ENCODE results near the gene SLC25A5.

Gene SLC25A5

DNA sequence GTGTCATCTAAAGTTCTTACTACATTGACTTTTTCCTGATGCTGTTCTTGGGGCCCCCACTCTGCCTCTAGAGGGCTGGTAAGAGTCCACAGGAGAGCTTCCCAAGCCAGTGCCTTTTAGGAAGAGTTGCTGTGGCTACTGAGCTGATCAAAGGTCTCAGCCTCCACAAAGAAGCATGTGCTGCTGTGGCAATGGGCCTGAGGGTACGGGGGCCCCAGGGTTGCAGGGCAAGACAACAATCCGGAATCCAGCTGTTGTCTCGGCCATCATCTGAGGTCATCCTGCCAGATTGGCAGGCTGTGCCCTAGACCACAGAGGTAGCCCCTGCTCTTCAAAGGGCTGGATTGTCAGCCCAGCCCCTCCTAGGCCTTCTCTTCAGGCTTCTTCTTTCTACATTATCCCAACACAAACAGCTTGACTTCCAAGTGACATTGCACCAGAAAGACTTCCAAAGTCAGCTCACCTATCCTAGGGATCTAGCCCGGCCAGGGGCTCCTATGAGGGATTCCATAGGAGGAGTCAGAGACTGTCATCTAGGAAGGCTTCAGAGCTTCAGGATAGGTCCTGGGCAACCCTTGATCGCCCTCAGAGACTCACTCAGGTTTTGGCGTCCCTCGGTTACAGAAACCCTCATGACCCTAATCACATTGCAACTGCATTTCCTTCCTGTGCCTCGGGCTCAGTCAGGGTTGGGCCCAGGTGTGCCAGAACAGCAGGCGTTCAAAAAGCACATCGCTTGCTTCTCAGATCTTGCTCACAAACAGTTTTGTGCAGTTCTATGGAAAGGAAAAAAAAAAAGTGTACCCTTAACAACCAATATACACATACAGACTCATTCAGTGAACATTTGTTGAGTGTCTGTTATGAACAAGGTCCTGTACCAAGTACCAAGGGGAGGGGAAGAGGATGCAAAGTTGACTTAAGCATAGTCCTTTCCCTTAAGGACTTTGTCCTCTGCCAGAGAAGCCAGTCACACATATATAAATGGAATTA lies 27.8 kb downstream of the SLC25A5 start (continued):
- TF ChIP-seq ZNF692 (tag by site-specific recombination; IDR thresholded peaks at IDR 0.05) = no peak
- TF ChIP-seq, protein P1, sequence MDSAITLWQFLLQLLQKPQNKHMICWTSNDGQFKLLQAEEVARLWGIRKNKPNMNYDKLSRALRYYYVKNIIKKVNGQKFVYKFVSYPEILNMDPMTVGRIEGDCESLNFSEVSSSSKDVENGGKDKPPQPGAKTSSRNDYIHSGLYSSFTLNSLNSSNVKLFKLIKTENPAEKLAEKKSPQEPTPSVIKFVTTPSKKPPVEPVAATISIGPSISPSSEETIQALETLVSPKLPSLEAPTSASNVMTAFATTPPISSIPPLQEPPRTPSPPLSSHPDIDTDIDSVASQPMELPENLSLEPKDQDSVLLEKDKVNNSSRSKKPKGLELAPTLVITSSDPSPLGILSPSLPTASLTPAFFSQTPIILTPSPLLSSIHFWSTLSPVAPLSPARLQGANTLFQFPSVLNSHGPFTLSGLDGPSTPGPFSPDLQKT (IDR thresholded peaks at IDR 0.05; ENCODE audit: borderline replicate concordance, low read depth, low read length) = no peak
- TF ChIP-seq ZNF548 (tag by site-specific recombination; IDR thresholded peaks at IDR 0.05) = no peak
- no peak for TF ChIP-seq ZNF416 (tag by site-specific recombination; IDR thresholded peaks at IDR 0.05)
- TF ChIP-seq, protein P2, sequence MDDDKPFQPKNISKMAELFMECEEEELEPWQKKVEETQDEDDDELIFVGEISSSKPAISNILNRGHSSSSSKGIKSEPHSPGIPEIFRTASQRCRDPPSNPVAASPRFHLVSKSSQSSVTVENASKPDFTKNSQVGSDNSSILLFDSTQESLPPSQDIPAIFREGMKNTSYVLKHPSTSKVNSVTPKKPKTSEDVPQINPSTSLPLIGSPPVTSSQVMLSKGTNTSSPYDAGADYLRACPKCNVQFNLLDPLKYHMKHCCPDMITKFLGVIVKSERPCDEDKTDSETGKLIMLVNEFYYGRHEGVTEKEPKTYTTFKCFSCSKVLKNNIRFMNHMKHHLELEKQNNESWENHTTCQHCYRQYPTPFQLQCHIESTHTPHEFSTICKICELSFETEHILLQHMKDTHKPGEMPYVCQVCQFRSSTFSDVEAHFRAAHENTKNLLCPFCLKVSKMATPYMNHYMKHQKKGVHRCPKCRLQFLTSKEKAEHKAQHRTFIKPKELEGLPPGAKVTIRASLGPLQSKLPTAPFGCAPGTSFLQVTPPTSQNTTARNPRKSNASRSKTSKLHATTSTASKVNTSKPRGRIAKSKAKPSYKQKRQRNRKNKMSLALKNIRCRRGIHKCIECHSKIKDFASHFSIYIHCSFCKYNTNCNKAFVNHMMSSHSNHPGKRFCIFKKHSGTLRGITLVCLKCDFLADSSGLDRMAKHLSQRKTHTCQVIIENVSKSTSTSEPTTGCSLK (tag by site-specific recombination; IDR thresholded peaks at IDR 0.05) = no peak
- no peak for TF ChIP-seq SALL2 (tag by site-specific recombination; IDR thresholded peaks at IDR 0.05; ENCODE audit: borderline replicate concordance)
- no peak for TF ChIP-seq PRDM1 (tag by site-specific recombination; IDR thresholded peaks at IDR 0.05)
- TF ChIP-seq, protein P3, sequence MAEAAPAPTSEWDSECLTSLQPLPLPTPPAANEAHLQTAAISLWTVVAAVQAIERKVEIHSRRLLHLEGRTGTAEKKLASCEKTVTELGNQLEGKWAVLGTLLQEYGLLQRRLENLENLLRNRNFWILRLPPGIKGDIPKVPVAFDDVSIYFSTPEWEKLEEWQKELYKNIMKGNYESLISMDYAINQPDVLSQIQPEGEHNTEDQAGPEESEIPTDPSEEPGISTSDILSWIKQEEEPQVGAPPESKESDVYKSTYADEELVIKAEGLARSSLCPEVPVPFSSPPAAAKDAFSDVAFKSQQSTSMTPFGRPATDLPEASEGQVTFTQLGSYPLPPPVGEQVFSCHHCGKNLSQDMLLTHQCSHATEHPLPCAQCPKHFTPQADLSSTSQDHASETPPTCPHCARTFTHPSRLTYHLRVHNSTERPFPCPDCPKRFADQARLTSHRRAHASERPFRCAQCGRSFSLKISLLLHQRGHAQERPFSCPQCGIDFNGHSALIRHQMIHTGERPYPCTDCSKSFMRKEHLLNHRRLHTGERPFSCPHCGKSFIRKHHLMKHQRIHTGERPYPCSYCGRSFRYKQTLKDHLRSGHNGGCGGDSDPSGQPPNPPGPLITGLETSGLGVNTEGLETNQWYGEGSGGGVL (tag by site-specific recombination; IDR thresholded peaks at IDR 0.05) = no peak
- no peak for TF ChIP-seq ZNF791 (tag by site-specific recombination; IDR thresholded peaks at IDR 0.05)
- no peak for TF ChIP-seq ZFHX2 (tag by site-specific recombination; conservative IDR thresholded peaks at IDR 0.05)
- TF ChIP-seq ZSCAN16 (tag by site-specific recombination; IDR thresholded peaks at IDR 0.05) = no peak
- no peak for TF ChIP-seq ZNF623 (tag by site-specific recombination; IDR thresholded peaks at IDR 0.05)
- TF ChIP-seq REPIN1 (tag by site-specific recombination; IDR thresholded peaks at IDR 0.05; ENCODE audit: low read depth) = no peak

- H3K4me1 ChIP-seq (ENCODE audit: control insufficient read depth, insufficient read depth, low read length) = no peaks in the 10 kb centered on the region
- CTCF ChIA-PET = interaction anchor here (0.7 to 2.7 kb wide), 4 partner anchors 10 to 870 kb away, joined by 4 to 13 read pairs (median 4); no protein-coding TSS in a partner anchor
- POLR2A ChIA-PET = no interaction called here
- no peak overlapping the region for H3K4me3 ChIP-seq (ENCODE audit: low read depth, low read length)
- H3K36me3 ChIP-seq (ENCODE audit: control insufficient read depth in 2 of 2, insufficient read depth in 1 of 2, low read length in 2 of 2) = no peaks in the 10 kb centered on the region
- H3K27ac ChIP-seq (ENCODE audit: extremely low read depth, low read depth, low read length) = no peak overlapping the region
- H3K9me3 ChIP-seq (ENCODE audit: control insufficient read depth, insufficient read depth, low read depth, low read length) = no peaks in the 10 kb centered on the region
- TF ChIP-seq ZNF37A (tag by site-specific recombination; IDR thresholded peaks at IDR 0.05) (no peak), ZNF132 (tag by site-specific recombination; IDR thresholded peaks at IDR 0.05; ENCODE audit: borderline replicate concordance) (no peak), ZNF792 (tag by site-specific recombination; IDR thresholded peaks at IDR 0.05) (no peak), GLI2 (tag by site-specific recombination; IDR thresholded peaks at IDR 0.05; ENCODE audit: borderline replicate concordance, low read depth) (no peak), PRDM4 (tag by site-specific recombination; IDR thresholded peaks at IDR 0.05) (no peak), ZNF549 (tag by site-specific recombination; IDR thresholded peaks at IDR 0.05) (no peak), ZNF768 (tag by site-specific recombination; IDR thresholded peaks at IDR 0.05) (no peak)
- TF ChIP-seq, protein P4, sequence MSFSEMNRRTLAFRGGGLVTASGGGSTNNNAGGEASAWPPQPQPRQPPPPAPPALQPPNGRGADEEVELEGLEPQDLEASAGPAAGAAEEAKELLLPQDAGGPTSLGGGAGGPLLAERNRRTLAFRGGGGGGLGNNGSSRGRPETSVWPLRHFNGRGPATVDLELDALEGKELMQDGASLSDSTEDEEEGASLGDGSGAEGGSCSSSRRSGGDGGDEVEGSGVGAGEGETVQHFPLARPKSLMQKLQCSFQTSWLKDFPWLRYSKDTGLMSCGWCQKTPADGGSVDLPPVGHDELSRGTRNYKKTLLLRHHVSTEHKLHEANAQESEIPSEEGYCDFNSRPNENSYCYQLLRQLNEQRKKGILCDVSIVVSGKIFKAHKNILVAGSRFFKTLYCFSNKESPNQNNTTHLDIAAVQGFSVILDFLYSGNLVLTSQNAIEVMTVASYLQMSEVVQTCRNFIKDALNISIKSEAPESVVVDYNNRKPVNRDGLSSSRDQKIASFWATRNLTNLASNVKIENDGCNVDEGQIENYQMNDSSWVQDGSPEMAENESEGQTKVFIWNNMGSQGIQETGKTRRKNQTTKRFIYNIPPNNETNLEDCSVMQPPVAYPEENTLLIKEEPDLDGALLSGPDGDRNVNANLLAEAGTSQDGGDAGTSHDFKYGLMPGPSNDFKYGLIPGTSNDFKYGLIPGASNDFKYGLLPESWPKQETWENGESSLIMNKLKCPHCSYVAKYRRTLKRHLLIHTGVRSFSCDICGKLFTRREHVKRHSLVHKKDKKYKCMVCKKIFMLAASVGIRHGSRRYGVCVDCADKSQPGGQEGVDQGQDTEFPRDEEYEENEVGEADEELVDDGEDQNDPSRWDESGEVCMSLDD (tag by site-specific recombination; IDR thresholded peaks at IDR 0.05) = no peak
- TF ChIP-seq, protein P5, sequence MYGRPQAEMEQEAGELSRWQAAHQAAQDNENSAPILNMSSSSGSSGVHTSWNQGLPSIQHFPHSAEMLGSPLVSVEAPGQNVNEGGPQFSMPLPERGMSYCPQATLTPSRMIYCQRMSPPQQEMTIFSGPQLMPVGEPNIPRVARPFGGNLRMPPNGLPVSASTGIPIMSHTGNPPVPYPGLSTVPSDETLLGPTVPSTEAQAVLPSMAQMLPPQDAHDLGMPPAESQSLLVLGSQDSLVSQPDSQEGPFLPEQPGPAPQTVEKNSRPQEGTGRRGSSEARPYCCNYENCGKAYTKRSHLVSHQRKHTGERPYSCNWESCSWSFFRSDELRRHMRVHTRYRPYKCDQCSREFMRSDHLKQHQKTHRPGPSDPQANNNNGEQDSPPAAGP (tag by site-specific recombination; IDR thresholded peaks at IDR 0.05) = no peak
Observed at GRCh38 chrX:119497185-119497584, 28.9 kb downstream of the SLC25A5 start.

Data from HEK293 (cell line).